HT-29 (cell line): ENCODE results near the gene MANBA. TPM values are rescaled to one million over a fixed set of nuclear protein-coding genes. Genes with fewer than 3 reads are reported as not detected.
"Not testable (repeated sequence)": the region's sequence is repeated elsewhere in the genome, so short reads cannot be mapped to it uniquely, and the experiment has no call there.

Experiments used
- DNase-seq: peaks from one replicate; pipeline ENCODE4 v3.0.0-alpha.2; 2015; ENCODE audit warnings: low spot score
- total RNA-seq: library from RNA; depleted of rRNA; stranded (reverse); fragments of >200 nt; shearing (Covaris generic); gene quantifications from 2 replicates; pipeline ENCODE4 v1.2.3, GENCODE V29; 2014

The MANBA gene
- total RNA-seq, 1 experiment from 2014 or later: 18.9 TPM

- DNase-seq: no peak
These were observed 37.3 kb downstream of the MANBA start for GRCh38 chr4:102723511-102723910.

GRCh38 chr4:102722740-102723139 is 38.0 kb downstream of the MANBA start:
- no peak for DNase-seq

- DNase-seq: not testable (repeated sequence)
These were observed 41.8 kb downstream of the MANBA start for GRCh38 chr4:102718833-102719575.

GRCh38 chr4:102717448-102718092 is 43.2 kb downstream of the MANBA start:
- peak; percentile 39 for DNase-seq

GRCh38 chr4:102715057-102715456 is 45.7 kb downstream of the MANBA start:
- no peak for DNase-seq

GRCh38 chr4:102713774-102714173 is 47.0 kb downstream of the MANBA start:
- not testable (repeated sequence) for DNase-seq

GRCh38 chr4:102713096-102713495 is 47.7 kb downstream of the MANBA start:
- DNase-seq: no peak

- no peak for DNase-seq
These were observed 49.8 kb downstream of the MANBA start for GRCh38 chr4:102710986-102711385.

GRCh38 chr4:102709060-102709459 is 51.7 kb downstream of the MANBA start:
- not testable (repeated sequence) for DNase-seq

GRCh38 chr4:102707150-102707549 is 53.6 kb downstream of the MANBA start:
- DNase-seq: no peak

- no peak for DNase-seq
These were observed 55.3 kb downstream of the MANBA start for GRCh38 chr4:102705391-102705935.

GRCh38 chr4:102696758-102697157 is 64.0 kb downstream of the MANBA start:
- DNase-seq: no peak

GRCh38 chr4:102694791-102695190 is 66.0 kb downstream of the MANBA start:
- no peak for DNase-seq

- DNase-seq: no peak
These were observed 66.9 kb downstream of the MANBA start for GRCh38 chr4:102693861-102694260.

GRCh38 chr4:102693262-102693850 is 67.4 kb downstream of the MANBA start:
- DNase-seq: no peak

GRCh38 chr4:102692474-102692873 is 68.3 kb downstream of the MANBA start:
- DNase-seq: no peak

- no peak for DNase-seq
These were observed 72.8 kb downstream of the MANBA start for GRCh38 chr4:102687982-102688433.

- DNase-seq: no peak
These were observed 73.3 kb downstream of the MANBA start for GRCh38 chr4:102687373-102687981.

GRCh38 chr4:102685768-102686167 is 75.0 kb downstream of the MANBA start:
- no peak for DNase-seq

GRCh38 chr4:102684610-102685052 is 76.1 kb downstream of the MANBA start:
- DNase-seq: no peak

- DNase-seq: no peak
These were observed 76.7 kb downstream of the MANBA start for GRCh38 chr4:102683881-102684609.
